OCI-LY7 (cell line): ENCODE data around the gene ZFYVE9.

ENCODE experiments used
- CTCF ChIP-seq: fragments of 200-600 bp; sonication (generic); conservative IDR thresholded peaks from 2 replicates; pipeline ENCODE4 v1.5.1; 2014; ENCODE audit warnings: mild to moderate bottlenecking, antibody characterized with exemption, low read length, moderate library complexity, mixed read lengths
- EZH2phosphoT487 ChIP-seq: fragments of 200-600 bp; sonication (generic); IDR thresholded peaks from 2 replicates; pipeline ENCODE4 v1.6.1; 2018; ENCODE audit warnings: low read depth, borderline replicate concordance, mild to moderate bottlenecking, mixed run types, antibody characterized with exemption, low read length, moderate library complexity, mixed read lengths

GRCh38 chr1:52334906-52335528, 193.1 kb downstream of the ZFYVE9 start:
- TF ChIP-seq CTCF (no peak), EZH2phosphoT487 (no peak)
